ENCODE measurements around the gene ZNF777. TPM values are rescaled to one million over a fixed set of nuclear protein-coding genes. Genes with fewer than 3 reads are reported as not detected.

The ZNF777 gene
- total and polyA plus RNA-seq, 2 experiments from 2014 or later: 5.6 to 14.8 TPM

GRCh38 chr7:149427096-149427680 lies 33.7 kb downstream of the ZNF777 start:
- no peak overlapping the region for H2AFZ ChIP-seq
- H4K20me1 ChIP-seq (ENCODE audit: insufficient read depth, poor library complexity, severe bottlenecking): no peaks in the 10 kb centered on the region
- no peaks in the 10 kb centered on the region for H3K4me1 ChIP-seq (ENCODE audit: insufficient read depth)
- no peaks in the 10 kb centered on the region for H3K36me3 ChIP-seq (replicated peaks; ENCODE audit: insufficient read depth, low read depth)
- H3K4me2 ChIP-seq: no peak overlapping the region
- no peaks in the 10 kb centered on the region for H3K9me3 ChIP-seq (ENCODE audit: low read depth)
- H3K27me3 ChIP-seq: no peaks in the 10 kb centered on the region
- no peaks in the 10 kb centered on the region for H3K79me2 ChIP-seq
- 71% methylated on average over 4 of the region's 4 CpGs for WGBS (ENCODE audit: low lambda C conversion rate, missing lambda C conversion rate)
- TF ChIP-seq EZH2phosphoT487 (IDR thresholded peaks at IDR 0.05; ENCODE audit: low read depth, severe bottlenecking, unreplicated experiment) (no peak), EZH2 (IDR thresholded peaks at IDR 0.05; ENCODE audit: borderline replicate concordance) (no peak)
- TF ChIP-seq, protein P1, sequence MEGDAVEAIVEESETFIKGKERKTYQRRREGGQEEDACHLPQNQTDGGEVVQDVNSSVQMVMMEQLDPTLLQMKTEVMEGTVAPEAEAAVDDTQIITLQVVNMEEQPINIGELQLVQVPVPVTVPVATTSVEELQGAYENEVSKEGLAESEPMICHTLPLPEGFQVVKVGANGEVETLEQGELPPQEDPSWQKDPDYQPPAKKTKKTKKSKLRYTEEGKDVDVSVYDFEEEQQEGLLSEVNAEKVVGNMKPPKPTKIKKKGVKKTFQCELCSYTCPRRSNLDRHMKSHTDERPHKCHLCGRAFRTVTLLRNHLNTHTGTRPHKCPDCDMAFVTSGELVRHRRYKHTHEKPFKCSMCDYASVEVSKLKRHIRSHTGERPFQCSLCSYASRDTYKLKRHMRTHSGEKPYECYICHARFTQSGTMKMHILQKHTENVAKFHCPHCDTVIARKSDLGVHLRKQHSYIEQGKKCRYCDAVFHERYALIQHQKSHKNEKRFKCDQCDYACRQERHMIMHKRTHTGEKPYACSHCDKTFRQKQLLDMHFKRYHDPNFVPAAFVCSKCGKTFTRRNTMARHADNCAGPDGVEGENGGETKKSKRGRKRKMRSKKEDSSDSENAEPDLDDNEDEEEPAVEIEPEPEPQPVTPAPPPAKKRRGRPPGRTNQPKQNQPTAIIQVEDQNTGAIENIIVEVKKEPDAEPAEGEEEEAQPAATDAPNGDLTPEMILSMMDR (IDR thresholded peaks at IDR 0.05; ENCODE audit: poor library complexity): no peak
- no peak overlapping the region for H3K4me3 ChIP-seq
- H3K27ac ChIP-seq: no peak overlapping the region
- H3K9me2 ChIP-seq (replicated peaks; ENCODE audit: insufficient read depth): no peaks in the 10 kb centered on the region
- peak; percentile 46 for DNase-seq (ENCODE audit: low spot score)

DNA sequence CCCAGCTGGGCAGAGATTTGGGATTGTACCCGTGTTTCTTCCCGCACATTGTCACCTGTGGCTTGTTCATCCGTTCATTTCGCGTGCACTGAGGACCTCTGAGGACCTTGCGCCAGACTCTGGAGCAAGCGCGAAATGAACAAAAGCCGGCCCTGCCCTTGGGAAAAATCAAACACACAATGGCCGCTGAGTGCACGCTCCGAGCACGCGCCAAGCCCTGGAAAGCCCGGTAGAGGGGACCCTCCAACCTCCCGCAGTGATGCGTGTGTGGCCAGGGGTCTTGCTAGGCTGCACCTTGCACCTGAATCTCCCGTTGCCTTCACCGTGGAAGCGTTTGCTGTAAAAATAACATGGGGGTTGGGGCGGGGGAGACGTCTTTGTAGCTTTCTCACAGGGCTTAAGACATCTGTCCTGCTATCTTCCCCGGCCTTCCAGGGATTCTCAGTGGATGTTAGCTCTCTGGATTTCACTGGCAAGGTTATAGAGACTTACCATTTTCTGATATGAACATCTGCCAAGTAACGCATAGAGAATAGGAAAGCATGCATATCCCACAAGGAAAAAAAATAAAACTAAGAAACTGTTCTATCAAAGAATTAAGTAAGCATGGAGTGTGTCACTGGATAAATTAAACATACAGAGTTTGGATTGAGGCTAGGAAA lies 37.3 kb downstream of the ZNF777 start:
- TF ChIP-seq EZH2 (IDR thresholded peaks at IDR 0.05; ENCODE audit: borderline replicate concordance): no peak
- TF ChIP-seq, protein P1 (IDR thresholded peaks at IDR 0.05; ENCODE audit: poor library complexity): no peak
- TF ChIP-seq EZH2phosphoT487 (IDR thresholded peaks at IDR 0.05; ENCODE audit: low read depth, severe bottlenecking, unreplicated experiment): no peak
- Histone ChIP-seq H3K79me2 (no peaks in the 10 kb centered on the region), H3K36me3 (replicated peaks; ENCODE audit: insufficient read depth, low read depth) (no peaks in the 10 kb centered on the region), H4K20me1 (ENCODE audit: insufficient read depth, poor library complexity, severe bottlenecking) (no peaks in the 10 kb centered on the region), H3K27ac (no peak overlapping the region), H2AFZ (no peak overlapping the region), H3K4me1 (ENCODE audit: insufficient read depth) (peaks cover 4% of the 10 kb centered on the region), H3K9me3 (ENCODE audit: low read depth) (no peaks in the 10 kb centered on the region), H3K4me2 (peak overlapping the region; percentile 92), H3K27me3 (no peaks in the 10 kb centered on the region), H3K4me3 (no peak overlapping the region), H3K9me2 (replicated peaks; ENCODE audit: insufficient read depth) (no peaks in the 10 kb centered on the region)
- DNase-seq (ENCODE audit: low spot score): no peak
- 90% methylated on average over 24 of the region's 24 CpGs for WGBS (ENCODE audit: low lambda C conversion rate, missing lambda C conversion rate)

GRCh38 chr7:149422914-149423301 lies 38.0 kb downstream of the ZNF777 start:
- Histone ChIP-seq H3K4me2 (peak overlapping the region; percentile 92), H3K4me3 (peak overlapping the region; percentile 15), H3K36me3 (replicated peaks; ENCODE audit: insufficient read depth, low read depth) (no peaks in the 10 kb centered on the region), H3K27ac (peak overlapping the region; percentile 74), H3K4me1 (ENCODE audit: insufficient read depth) (peaks cover 4% of the 10 kb centered on the region), H3K79me2 (no peaks in the 10 kb centered on the region), H3K9me2 (replicated peaks; ENCODE audit: insufficient read depth) (no peaks in the 10 kb centered on the region), H4K20me1 (ENCODE audit: insufficient read depth, poor library complexity, severe bottlenecking) (no peaks in the 10 kb centered on the region), H2AFZ (peak overlapping the region; percentile 98), H3K9me3 (ENCODE audit: low read depth) (no peaks in the 10 kb centered on the region), H3K27me3 (no peaks in the 10 kb centered on the region)
- TF ChIP-seq EZH2phosphoT487 (IDR thresholded peaks at IDR 0.05; ENCODE audit: low read depth, severe bottlenecking, unreplicated experiment) (no peak), EZH2 (IDR thresholded peaks at IDR 0.05; ENCODE audit: borderline replicate concordance) (no peak)
- TF ChIP-seq, protein P1 (IDR thresholded peaks at IDR 0.05; ENCODE audit: poor library complexity): no peak
- no peak for DNase-seq (ENCODE audit: low spot score)
- whole genome bisulfite sequencing (ENCODE audit: low lambda C conversion rate, missing lambda C conversion rate): 58% methylated on average over 16 of the region's 35 CpGs
